WERI-Rb-1 (cell line): ENCODE results near the gene SH3YL1.

Experiments
- DNase-seq: peaks from one replicate; pipeline ENCODE4 v3.0.0-alpha.2; 2020
- H3K27ac ChIP-seq: fragments of 250-450 bp; sonication (Bioruptor Pico); 2 replicates; pipeline ENCODE4 v1.5.1; 2020; ENCODE audit warnings: mild to moderate bottlenecking, moderate library complexity
- H3K27me3 ChIP-seq: fragments of 250-450 bp; sonication (Bioruptor Pico); 2 replicates; pipeline ENCODE4 v1.5.1; 2021; ENCODE audit warnings: mild to moderate bottlenecking, low read depth, moderate library complexity; ENCODE audit not compliant: insufficient read depth, severe bottlenecking
- H3K36me3 ChIP-seq: fragments of 250-450 bp; sonication (Bioruptor Pico); 2 replicates; pipeline ENCODE4 v1.5.1; 2020; ENCODE audit warnings: mild to moderate bottlenecking, moderate library complexity
- H3K4me3 ChIP-seq: 2 replicates; pipeline ENCODE4 v1.5.1; 2011; ENCODE audit warnings: low read depth, mild to moderate bottlenecking, control low read depth, low read length
- H3K9me3 ChIP-seq: fragments of 250-450 bp; sonication (Bioruptor Pico); 2 replicates; pipeline ENCODE4 v1.5.1; 2021; ENCODE audit warnings: mild to moderate bottlenecking, moderate library complexity; ENCODE audit not compliant: severe bottlenecking
- CTCF ChIP-seq: IDR thresholded peaks from 2 replicates; pipeline ENCODE4 v1.5.1; 2011; ENCODE audit warnings: low read depth, mild to moderate bottlenecking, control low read depth, inconsistent platforms, low read length

The SH3YL1 gene

GRCh38 chr2:273333-273732 is 9.5 kb upstream of the SH3YL1 start:
- Histone ChIP-seq H3K27ac (no peak overlapping the region), H3K36me3 (peaks cover 84% of the 10 kb centered on the region), H3K27me3 (no peaks in the 10 kb centered on the region), H3K4me3 (no peak overlapping the region), H3K9me3 (no peaks in the 10 kb centered on the region)
- no peak for TF ChIP-seq CTCF
- DNase-seq = no peak

- Histone ChIP-seq H3K27ac (no peak overlapping the region), H3K4me3 (no peak overlapping the region), H3K9me3 (no peaks in the 10 kb centered on the region), H3K27me3 (no peaks in the 10 kb centered on the region), H3K36me3 (peaks cover 70% of the 10 kb centered on the region)
- no peak for TF ChIP-seq CTCF
- DNase-seq = no peak
These were observed 8.1 kb upstream of the SH3YL1 start for GRCh38 chr2:271917-272316.

GRCh38 chr2:270861-271260 is 7.0 kb upstream of the SH3YL1 start:
- no peak for DNase-seq
- TF ChIP-seq CTCF = no peak
- no peaks in the 10 kb centered on the region for H3K27me3 ChIP-seq
- H3K4me3 ChIP-seq = no peak overlapping the region
- peaks cover 65% of the 10 kb centered on the region for H3K36me3 ChIP-seq
- no peaks in the 10 kb centered on the region for H3K9me3 ChIP-seq
- no peak overlapping the region for H3K27ac ChIP-seq

GRCh38 chr2:269356-270030 is 5.7 kb upstream of the SH3YL1 start:
- H3K9me3 ChIP-seq = no peaks in the 10 kb centered on the region
- no peak overlapping the region for H3K27ac ChIP-seq
- TF ChIP-seq CTCF = no peak
- H3K4me3 ChIP-seq = no peak overlapping the region
- H3K36me3 ChIP-seq = peaks cover 57% of the 10 kb centered on the region
- H3K27me3 ChIP-seq = no peaks in the 10 kb centered on the region
- DNase-seq = no peak

- no peaks in the 10 kb centered on the region for H3K9me3 ChIP-seq
- no peak overlapping the region for H3K4me3 ChIP-seq
- TF ChIP-seq CTCF = no peak
- no peak for DNase-seq
- H3K27ac ChIP-seq = no peak overlapping the region
- H3K27me3 ChIP-seq = no peaks in the 10 kb centered on the region
- peaks cover 46% of the 10 kb centered on the region for H3K36me3 ChIP-seq
These were observed 4.5 kb upstream of the SH3YL1 start for GRCh38 chr2:268323-268722.
